Ecto neural progenitor cell (in vitro differentiated cells): ENCODE measurements around the gene JAK2.
"Not testable (repeated sequence)": the region's sequence is repeated elsewhere in the genome, so short reads cannot be mapped to it uniquely, and the experiment has no call there.

Source experiments
- DNase-seq: peaks from one replicate; pipeline ENCODE4 v3.0.0-alpha.2; 2018; ENCODE audit warnings: low spot score

The JAK2 gene

DNA sequence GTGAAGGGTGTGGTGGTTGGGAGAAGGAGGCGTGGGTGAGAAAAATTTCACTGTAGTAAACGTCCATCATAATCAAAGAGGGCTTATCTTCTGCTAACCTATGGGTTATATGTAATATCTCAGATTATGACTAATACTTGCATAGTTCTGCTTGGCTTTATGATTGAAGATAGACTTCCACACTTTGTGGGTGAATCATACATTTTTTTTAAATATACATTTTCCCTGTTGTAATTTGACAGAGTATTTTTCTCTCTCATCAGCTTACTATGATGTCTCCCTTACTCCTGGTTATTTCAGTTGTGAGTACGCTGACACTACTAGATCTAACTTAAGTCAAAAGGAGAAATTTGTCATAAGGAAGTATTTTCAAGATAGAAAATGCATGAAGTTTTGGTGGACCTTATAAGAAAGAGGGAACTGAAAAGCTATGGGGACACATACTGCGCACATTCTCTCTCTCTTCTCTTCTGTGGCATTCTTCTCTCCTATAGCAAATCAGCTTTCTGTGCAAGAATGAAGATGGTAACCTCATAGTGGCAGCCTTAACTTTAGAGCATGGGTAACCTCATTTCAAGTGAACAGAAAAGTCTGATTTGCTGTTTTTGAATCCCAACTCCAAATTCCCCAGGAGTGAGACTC is 4.9 kb upstream of the JAK2 start:
- DNase-seq = no peak

GRCh38 chr9:4982721-4983482 is 2.2 kb upstream of the JAK2 start:
- DNase-seq = no peak

GRCh38 chr9:4983601-4984165 is 1.4 kb upstream of the JAK2 start:
- DNase-seq = no peak

GRCh38 chr9:4984171-4984620 is 876 bp upstream of the JAK2 start:
- no peak for DNase-seq

DNA sequence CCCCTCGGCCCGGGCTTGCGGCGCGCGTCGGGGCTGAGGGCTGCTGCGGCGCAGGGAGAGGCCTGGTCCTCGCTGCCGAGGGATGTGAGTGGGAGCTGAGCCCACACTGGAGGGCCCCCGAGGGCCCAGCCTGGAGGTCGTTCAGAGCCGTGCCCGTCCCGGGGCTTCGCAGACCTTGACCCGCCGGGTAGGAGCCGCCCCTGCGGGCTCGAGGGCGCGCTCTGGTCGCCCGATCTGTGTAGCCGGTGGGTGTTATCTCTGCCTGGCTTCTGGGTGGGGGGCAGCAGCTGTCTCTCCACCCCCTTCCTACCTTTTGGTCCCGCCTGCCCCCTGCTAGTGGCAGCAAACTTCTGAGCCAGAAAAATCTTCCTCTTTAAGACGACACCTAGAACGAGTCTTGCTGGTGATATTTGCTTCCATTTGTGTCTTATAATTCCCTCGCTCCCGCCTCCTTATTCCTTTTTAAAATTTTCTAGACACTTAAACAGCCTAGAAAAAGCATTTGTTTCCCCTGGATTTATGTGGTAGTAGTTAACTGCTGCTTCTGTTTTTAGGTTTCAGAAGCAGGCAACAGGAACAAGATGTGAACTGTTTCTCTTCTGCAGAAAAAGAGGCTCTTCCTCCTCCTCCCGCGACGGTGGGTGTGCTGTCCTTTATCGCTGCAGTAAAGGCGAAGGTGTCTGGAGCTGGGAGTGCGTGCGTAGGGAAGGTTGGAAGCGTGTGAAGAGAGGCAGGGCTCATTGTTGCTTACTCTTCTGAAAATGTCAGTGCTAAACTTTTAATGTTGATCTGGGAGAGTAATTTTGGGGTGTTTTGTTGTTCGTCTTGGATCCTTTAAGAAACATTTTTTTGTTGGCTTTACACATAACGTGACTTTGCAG is 554 bp downstream of the JAK2 start:
- peak; percentile 53 for DNase-seq

DNA sequence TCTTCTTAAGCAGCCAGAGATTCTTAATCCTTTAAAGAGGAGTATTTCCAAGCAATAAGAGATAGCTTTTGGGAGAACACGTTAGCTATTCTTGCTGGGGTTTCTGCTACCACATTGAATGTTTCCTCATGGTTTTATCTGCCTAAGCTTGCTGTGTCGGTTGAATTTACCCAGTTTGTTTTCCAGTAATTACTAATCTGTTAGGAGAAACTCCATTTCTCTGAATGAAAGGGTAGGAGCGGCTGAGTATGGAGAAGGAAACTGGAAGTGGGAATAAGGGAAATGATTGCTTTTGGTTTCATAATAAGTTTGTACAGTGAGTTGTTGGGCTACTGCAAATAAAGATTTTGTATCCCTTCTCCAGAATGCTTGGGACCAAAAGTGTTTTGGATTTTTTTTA is 1.2 kb downstream of the JAK2 start:
- DNase-seq = no peak

GRCh38 chr9:4986783-4987182 is 1.7 kb downstream of the JAK2 start:
- no peak for DNase-seq

DNA sequence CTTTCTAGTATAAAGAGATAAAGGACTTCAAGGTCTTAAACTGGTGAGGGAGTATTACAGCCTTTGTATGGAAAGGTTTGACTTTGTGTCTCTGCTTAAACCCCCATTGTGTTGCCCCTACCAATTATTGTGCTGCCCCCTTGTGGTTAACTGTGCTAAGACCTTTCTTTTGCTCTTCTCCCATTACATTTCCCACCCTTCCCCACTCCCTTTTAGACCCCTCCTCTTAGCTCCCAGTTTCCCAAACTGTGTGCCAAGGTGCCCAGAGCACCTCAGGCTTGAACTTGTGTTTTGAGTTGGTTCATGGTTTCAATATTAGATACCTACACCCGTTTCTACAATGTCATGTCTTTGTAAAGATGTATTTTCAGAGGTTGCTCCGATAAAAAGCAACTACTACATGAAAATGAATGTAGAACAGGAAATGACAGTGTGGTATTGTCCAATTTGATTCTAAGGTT is 2.9 kb downstream of the JAK2 start:
- peak; percentile 61 for DNase-seq

GRCh38 chr9:4992872-4993271 is 7.8 kb downstream of the JAK2 start:
- no peak for DNase-seq

GRCh38 chr9:4994166-4994890 is 9.3 kb downstream of the JAK2 start:
- DNase-seq = no peak

DNA sequence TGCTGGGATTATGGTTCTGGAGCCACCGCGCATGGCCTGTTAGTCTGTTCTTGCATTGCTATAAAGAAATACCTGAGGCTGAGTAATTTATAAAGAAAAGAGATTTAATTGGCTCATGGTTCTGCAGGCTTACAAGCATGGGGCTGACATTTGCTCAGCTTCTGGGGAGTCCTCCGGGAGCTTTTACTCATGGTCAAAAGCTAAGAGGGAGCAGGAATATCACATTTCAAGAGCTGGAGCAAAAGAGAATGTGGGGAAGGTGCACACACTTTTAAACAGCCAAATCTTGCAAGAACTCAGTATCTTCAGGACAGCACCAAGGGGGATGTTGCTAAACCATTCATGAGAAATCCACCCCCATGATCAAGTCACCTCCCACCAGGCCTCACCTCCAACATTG is 12.1 kb downstream of the JAK2 start:
- no peak for DNase-seq

DNA sequence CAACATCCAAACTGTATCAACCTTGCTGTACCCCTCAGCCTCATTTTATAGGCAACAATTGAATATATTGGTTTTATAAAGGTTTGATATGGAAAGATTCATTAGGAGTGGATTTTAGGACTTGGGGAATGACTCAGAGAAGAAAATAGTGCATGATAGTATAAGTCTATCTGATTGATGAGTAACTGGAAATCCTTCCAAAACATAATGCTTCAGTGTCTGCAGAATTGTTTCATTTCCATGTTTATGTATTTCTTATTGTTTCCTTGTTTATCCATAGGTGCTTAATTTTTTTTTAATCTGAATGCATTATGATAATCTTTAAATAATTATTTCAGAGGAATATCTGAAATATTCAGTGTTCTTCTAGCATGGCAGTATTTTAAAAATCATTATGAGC is 12.6 kb downstream of the JAK2 start:
- no peak for DNase-seq

GRCh38 chr9:5002811-5003210 is 17.7 kb downstream of the JAK2 start:
- no peak for DNase-seq

- DNase-seq = no peak
Measured at GRCh38 chr9:5004481-5004880, 19.4 kb downstream of the JAK2 start.

DNA sequence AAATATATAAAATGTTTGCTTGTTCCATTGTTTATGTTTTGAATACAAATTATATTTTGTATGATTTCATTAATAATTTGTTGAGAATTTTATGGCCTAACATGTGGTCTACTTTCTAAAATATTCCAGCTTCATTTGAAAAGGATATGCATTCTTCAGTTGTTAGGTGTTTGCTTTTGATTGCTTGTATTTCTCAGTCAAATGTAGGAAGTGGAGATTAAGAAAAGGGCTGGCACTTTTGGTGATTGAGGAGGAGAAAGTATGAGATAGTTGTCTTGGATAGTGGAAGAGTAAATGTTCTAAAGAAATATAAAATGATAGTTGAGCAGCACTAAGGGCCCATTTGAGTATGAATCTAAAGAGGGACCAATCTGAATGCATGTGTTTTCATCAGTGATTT is 23.1 kb downstream of the JAK2 start:
- no peak for DNase-seq

GRCh38 chr9:5013374-5013773 is 28.3 kb downstream of the JAK2 start:
- no peak for DNase-seq

GRCh38 chr9:5015934-5016333 is 30.9 kb downstream of the JAK2 start:
- DNase-seq = no peak

DNA sequence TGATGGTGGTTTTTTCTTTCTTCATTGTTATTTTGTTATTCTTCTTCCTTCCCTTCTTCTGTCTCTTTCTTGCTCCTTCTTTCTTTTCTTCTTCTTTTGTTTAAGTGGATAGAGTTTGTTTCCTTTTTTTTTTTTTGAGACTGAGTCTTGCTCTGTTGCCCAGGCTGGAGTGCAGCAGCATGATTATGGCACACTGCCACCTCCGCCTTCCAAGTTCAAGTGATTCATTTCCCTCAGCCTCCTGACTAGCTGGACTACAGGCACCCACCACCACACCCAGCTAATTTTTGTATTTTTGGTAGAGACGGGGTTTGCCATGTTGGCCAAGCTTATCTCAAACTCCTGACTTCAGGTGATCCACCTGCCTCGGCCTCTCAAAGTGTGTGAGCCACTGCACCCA is 40.3 kb downstream of the JAK2 start:
- no peak for DNase-seq

GRCh38 chr9:5031941-5032340 is 46.9 kb downstream of the JAK2 start:
- DNase-seq = not testable (repeated sequence)

- DNase-seq = no peak
Measured at GRCh38 chr9:5040730-5041389, 55.8 kb downstream of the JAK2 start.
